Left cardiac atrium (tissue), 4 donors: Measurements from ENCODE around the gene ST8SIA6. TPM values are rescaled to one million over a fixed set of nuclear protein-coding genes. Genes with fewer than 3 reads are reported as not detected.
A peak's percentile ranks its signal among the peaks of the same experiment; 100 is the strongest.
"Not testable (repeated sequence)": the region's sequence is repeated elsewhere in the genome, so short reads cannot be mapped to it uniquely, and the experiment has no call there.

Source experiments
- ATAC-seq, 2 donors: fragments of 200-7000 bp; cut with Tn5 transposase; one replicate each; pipeline ENCODE4 v1.9.1; 2020; ENCODE audit warnings: mild to moderate bottlenecking in 2 of 2, moderate library complexity in 2 of 2
- DNase-seq: peaks from one replicate; pipeline ENCODE4 v3.0.0-alpha.2; 2020
- intact Hi-C, 2 donors: fragments of 100-400 bp; cut with DNase I; formaldehyde crosslinking; loops; one replicate each; pipeline versions ENCODE4 v1.14.1 to v1.15.1; 2022 to 2023
- long read RNA-seq: library from polyadenylated mRNA; unstranded; transcript quantifications from one replicate; pipeline ENCODE4 v2.0.0, GENCODE V29; 2021
- total RNA-seq, 2 donors: library from RNA; stranded (reverse); fragmentation: NEBNext Ultra II Directional; extraction: Animal tissue kit (Norgen Biotek cat#: 25700); gene quantifications; one replicate each; pipeline ENCODE4 v1.2.1, GENCODE V29; 2021
- donor health status: DM: no; HTN: yes; CAD: no.
- donor health status: DM: no; HTN: yes; CAD: no; lungs with severe emphysema.
- donor health status: DM: yes; HTN: yes; CAD: no.
- donor health status: Dilated cardiomyopathy.

Gene ST8SIA6, protein sequence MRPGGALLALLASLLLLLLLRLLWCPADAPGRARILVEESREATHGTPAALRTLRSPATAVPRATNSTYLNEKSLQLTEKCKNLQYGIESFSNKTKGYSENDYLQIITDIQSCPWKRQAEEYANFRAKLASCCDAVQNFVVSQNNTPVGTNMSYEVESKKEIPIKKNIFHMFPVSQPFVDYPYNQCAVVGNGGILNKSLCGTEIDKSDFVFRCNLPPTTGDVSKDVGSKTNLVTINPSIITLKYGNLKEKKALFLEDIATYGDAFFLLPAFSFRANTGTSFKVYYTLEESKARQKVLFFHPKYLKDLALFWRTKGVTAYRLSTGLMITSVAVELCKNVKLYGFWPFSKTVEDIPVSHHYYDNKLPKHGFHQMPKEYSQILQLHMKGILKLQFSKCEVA
- 10 to 100 TPM in 1 of 2 donors, 1 to 10 TPM in 1; 3.6 to 11.0 TPM for total RNA-seq
- long read RNA-seq, partial matches to known transcripts, result 0 of 3 reads
- long read RNA-seq, other reads (novel, unspliced or antisense), result 2 of 3 reads

DNA sequence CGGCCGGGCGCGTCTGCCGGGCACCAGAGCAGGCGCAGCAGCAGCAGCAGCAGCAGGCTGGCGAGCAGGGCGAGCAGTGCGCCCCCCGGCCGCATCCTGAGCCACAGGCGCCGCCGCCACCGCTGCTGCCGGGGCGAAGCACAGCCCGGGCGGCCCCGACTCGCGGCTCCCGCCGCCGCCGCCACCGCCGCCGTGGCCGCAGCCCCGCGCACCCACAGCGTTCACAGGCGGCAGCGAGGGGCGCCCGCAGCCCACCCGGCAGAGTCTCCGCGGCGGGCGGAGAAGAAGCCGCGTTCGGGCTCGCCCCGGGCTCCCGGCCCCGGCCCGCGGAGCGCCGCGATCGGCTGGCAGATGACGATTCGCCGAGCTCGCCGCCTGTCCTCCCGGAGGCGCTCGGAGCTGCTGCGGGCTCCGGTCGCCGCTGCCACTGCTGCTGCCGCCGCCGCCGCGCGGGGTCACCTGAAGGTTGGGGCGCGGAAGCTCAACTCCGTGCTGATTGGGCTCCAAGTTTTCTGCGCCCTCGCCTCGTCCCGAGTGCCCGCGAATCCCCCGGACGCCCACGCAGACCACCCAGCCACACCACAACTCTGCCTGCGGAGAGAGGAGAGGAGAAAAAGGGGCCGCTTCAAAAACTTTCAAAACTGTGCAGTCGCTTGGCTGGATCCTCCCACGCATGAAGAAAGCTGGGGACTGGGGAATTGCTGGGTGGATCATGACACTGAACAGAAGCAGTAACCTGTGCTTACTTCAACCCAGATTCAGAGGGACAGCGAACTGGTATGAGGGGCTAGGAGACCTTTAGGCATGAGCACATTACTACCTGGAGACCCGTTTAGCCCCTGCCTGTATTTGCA is at the start of gene ST8SIA6:
ST8SIA6 (minus strand) TSS at position 435 of the 854 bp plus-strand sequence; CDS start at position 95, 340 bp downstream.
- DNase-seq, result peak; percentile 61
- intact Hi-C loops, result no loop called here
- peak; percentile 72 to 87 for ATAC-seq

DNA sequence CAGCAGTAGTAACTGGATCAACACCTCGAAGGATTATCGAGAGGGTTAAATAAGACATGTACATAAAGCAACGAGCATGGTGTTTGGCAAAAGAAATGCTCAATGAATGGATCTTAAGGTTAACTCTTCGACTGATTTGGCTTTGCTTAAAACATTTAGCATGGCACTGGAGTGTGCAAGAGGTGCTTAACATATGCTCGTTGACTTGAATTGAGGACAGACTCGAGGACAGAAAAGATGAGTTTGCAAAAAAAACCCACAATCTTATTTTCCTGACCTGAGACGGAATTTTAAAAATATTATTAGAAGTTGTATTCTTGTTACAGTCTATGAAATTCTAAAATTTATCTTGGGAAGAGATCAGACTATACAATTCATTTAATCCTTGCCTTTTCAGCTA is 49.4 kb upstream of the ST8SIA6 start:
- no peak for DNase-seq
- intact Hi-C loops, result no loop called here
- no peak for ATAC-seq

DNA sequence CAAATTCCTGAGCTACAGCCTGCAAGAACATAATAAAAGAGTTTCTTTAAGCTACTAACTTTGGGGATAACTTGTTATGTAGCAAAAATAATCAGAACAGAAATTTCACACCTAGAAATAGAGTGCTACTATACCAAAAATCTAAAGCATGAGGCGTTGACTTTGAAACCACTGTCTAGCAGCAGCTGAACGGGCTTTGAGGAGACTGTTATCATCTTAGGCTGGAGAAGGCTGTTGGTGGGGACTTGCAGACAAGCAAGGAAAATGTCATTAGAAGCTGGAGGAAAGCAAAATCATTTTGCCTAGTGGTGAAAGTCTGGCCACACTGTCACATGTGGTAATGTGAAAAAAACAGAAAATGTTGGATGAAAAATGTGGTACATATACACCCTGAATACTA is 48.4 kb upstream of the ST8SIA6 start:
- DNase-seq, result no peak
- intact Hi-C loops, result no loop called here
- ATAC-seq, result no peak

DNA sequence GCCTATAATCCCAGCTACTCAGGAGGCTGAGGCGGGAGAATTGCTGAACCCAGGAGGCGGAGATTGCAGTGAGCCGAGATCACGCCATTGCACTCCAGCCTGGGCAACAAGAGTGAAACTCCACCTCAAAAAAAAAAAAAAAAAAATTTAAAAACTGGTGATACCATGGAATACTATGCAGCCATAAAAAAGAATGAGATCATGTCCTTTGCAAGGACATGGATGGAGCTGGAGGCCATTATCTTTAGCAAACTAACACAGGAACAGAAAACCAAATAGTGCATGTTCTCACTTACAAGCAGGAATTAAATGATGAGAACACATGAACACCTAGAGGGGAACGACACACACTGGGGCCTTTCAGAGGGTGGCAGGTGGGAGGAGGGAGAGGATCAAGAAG is 44.6 kb upstream of the ST8SIA6 start:
- intact Hi-C loops, DNase-seq, ATAC-seq: not testable (repeated sequence)

DNA sequence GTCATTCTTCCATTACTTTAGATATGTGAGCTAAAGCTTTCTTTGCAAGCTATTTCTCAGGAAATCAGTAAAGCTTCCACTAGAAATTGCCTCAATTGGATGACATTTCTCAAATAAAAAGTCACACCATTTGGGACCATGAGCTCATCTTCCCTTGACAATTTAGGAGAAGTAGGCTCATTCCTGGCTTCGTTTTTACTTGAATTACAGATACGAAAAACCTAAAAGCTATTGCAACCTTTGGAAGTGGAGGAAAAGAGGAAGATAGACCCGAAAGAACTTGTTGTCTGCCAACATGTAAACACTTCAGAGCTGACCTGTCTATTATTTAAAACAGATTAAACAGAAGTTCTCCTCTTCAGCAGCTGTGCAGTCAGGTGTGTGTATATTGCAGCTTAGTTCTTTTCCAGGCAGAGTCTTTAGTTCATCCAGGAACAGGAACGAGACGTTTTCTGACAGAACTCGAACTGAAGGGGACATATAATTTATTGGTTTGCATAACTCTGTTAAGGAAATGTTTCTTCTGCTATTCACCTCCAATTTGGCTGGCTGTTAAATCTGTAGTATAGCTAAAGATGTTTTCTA is 43.1 kb upstream of the ST8SIA6 start:
- no peak for DNase-seq
- intact Hi-C loops, result no loop called here

DNA sequence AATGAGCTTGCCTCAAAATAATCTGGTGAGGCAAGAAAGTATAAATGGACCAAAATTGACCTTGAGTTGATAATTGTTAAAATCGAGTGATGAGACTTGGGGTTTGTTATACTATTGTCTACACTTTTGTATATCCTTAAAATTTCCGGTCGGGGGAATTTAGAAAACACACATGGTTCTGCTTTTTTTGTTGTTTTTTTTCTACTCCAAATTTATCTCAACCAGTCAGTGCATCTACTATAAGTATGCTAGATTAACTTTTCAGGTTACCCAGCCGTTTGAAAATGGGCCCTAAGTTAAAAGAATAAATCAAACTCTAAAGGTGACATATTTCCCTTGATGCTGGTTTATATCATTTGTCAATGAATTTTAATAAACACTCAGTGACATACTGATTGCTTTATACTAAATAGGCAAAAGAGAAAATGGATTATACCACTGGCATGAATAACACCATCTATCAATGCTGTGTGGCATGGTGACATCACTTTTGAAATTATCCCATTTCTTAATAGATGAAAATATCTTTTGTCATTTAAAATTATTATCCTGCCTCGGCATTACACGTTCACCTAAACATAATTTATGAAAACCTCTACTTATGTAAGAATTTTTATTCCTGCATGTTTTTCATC is 40.3 kb upstream of the ST8SIA6 start:
- DNase-seq, result no peak
- intact Hi-C loops, result no loop called here
- ATAC-seq, result no peak

More for the DNA sequence above, 43.1 kb upstream of the ST8SIA6 start:
- no peak for ATAC-seq

DNA sequence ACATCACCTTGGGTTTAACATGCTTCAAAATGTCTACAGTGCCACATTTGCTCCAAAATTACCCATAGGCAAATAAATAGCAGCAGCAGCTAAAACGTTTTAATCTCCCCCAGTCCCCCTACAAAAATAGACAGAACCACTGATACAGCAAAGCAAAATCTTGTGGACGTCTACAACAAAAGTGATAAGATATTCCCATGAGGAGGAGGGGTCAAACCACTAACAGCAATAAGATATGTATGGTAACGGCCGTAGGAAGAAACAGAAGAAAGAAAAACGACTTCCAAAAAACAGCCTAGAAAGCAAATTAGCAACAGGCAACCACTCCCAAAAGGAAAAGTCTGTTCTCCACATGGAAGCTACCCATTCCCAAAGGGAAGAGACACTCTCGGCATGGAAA is 34.5 kb upstream of the ST8SIA6 start:
- ATAC-seq (no peak), DNase-seq (no peak)
- intact Hi-C loops, result no loop called here

DNA sequence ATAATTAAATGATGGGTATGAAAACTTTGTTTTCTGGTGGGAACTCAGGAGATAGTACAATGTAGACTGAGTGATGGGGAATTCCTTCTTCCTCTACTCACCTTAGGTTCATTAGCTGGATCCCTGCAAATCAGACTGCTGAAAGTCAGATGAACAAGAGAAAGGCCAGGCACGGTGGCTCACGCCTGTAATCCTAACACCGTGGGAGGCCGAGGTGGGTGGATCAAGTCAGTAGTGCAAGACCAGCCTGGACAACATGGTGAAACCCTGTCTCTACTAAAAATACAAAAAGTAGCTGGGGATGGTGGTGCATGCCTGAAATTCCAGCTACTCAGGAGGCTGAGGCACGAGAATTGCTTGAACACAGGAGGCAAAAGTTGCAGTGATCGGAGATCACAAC is 28.7 kb upstream of the ST8SIA6 start:
- intact Hi-C loops, result no loop called here
- no peak for DNase-seq
- ATAC-seq, result no peak

DNA sequence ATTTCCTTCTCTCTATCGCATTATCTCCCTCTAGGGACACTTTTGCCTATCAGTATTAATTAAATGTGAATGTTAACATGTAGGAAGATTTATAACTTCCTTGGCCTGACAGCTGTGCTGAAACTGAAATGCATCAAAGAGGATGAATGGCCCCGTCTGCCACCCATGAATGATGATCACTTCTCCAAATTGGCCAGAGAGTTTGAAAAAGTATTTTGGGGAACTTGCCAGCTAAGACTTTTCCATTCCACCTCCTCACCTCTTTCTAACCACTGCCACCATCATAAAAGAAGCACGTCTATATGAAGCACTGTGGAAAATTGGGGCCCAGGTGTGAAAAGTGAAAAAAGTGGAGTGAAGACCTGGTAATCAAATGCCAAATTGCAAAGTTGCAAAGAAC is 25.4 kb upstream of the ST8SIA6 start:
- intact Hi-C loops, result no loop called here
- ATAC-seq, result no peak
- DNase-seq, result no peak

DNA sequence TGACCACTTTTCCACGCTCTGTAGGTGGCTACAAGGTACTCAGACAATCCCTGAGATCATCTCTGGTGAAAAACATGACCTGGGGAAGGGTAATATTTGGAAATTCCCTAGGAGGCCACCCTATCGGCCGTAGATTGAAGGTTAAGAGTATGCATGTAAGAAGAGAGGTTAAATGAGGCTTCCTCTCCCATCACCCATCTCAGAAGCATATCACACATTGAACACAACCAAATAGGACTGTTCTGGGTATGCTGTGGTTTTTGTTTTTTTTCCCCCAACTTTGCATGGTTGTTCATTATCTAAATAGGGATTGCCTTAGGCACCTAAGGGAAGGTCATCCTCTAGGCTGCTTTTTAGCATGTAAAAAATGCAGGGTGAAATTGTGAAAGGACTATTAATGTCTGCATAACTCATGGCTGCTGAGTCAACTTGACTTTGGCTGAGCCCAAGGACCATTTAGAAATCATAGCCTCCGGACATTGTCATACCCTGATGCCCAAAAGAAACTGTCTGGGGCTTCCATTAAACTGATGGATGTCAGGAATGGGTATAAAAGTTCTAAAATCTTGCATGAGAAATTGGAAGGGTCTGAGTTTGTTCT is 24.7 kb upstream of the ST8SIA6 start:
- intact Hi-C loops, result no loop called here
- ATAC-seq, result no peak
- DNase-seq, result no peak

DNA sequence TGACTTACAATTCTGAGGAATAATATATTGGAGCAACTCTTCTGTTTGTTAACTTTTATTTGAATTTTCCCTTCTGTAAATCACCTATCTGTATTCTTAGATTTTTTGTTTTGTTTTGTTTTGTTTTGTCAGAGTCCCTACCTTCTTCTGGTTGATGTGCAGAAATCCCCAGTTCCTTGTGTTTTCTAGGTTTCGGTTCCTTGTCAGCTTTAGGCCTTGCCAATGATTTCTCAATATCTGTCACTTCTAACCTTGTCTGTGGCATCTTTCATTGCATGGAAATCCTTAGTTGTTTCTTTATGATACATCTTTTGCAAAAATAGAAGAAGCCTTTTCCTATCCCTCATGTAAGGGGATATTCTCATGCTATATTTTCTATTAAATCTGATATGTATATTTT is 21.7 kb upstream of the ST8SIA6 start:
- no peak for ATAC-seq
- intact Hi-C loops, result no loop called here
- no peak for DNase-seq

DNA sequence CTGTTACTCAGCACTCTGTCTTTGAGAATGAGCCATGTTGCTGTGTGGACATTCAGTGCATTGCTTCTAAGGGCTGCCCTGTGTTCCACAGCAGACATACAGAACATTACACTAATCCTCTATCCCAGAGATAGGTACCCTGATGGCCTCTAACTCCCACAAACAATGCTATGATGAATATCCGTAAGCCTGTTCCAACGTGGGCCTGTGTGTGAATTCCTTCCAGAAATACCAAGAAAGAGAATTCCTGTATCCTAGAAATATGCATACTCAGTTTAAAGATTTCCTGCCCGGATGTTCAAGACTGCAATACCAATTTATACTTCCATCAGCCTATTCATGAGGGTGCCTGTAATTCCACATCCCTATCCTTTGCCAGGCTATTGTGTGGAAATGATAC is 21.3 kb upstream of the ST8SIA6 start:
- ATAC-seq (no peak), DNase-seq (no peak)
- intact Hi-C loops, result no loop called here

DNA sequence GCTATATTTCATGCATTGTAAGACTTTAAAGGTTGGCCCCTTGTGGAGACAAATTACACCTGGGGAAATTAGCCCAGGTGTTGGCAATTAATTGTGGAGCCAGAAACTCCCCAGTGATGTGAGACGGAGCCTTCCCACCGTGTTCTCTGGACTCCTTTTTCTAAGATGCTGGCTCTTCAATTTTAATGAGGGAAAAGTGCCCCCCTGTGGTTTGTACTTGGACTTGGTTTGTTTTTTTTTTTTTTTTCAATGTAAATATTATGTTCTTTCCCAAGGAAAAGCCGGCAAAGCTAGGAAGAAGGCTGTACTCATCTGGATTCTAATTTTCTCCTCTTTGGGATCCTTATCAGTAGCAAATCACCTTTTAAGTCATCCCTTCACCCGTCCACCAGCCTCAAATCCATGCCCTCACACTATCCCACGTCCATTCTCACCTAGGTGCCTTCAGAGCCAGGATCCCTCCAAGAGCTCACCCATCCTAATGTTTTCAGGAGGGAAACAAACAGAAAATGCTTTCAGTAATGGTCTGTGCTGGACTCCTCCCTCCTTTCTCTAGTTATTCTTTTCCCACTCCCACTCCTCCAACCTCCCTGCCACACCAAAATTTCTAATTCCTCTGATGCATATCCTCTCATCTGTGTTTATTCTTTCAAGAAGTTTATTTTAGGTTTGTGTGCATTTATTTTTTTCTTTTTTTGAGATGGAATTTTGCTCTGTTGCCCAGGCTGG is 20.4 kb upstream of the ST8SIA6 start:
- ATAC-seq (no peak), DNase-seq (no peak)
- intact Hi-C loops, result no loop called here

DNA sequence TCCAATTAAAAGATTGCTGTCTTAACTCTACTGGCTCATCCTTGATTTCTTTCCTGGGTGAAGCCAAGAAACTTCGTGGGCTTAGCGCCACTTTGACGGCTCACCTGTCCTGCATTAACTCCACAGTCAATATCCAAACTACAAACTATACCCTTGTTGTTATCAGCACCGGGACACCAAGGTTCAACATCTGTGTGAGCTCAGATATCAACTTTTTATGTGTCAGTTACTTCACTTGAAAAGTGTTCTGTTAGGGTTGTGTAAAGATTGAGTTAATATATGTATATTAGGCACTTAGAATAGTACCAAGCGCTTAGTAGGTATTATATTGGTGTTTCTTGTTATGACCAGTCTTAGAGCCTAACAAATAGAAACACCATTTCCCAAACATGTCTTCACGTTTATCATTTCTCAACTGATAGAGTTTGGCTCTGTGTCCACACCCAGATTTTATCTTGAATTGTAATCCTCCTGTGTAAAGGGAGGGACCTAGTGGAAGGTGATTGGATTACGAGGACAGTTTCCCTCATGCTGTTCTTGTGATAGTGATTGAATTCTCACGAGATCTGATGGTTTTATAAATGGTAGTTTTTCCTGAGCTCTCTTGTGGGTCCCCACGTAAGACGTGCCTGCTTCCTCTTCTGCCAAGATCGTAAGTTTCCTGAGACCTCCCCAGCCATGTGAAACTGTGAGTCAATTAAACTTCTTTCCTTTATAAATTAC is 19.0 kb upstream of the ST8SIA6 start:
- intact Hi-C loops, result no loop called here
- no peak for ATAC-seq

DNA sequence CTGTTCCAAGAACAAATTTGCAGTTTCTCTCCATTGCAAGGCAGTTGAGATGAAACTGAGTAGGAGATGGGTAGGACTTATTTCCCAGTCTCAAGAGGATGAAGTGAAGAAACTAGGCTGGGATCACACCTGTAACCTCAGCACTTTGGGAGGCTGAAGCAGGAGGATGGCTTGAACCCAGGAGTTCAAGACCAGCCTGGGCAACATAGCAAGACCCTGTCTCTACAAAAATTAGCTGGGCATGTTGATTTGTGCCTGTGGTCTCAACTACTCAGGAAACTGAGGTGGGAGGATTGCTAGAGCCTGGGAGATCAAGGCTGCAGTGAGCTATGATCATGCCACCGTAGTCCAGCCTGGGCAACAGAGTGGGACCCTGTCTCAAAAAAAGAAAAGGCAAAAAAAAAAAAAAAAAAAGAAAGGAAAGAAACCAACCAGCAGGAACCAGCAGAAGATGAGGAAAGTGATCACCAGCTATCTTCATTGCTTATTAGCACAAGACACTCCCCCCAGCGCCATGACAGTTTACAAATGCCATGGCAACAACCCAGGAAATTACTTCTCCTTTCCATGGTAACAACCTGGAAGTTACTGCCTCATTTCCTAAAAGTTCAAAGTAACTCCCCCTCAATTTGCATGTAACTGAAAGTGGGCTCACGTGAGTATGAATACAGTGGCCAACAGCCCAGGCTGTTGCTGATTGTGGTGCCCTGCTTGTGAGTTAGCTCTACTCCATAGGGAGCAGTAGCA is 18.3 kb upstream of the ST8SIA6 start:
- no peak for ATAC-seq
- no peak for DNase-seq
- intact Hi-C loops, result no loop called here

More for the DNA sequence above, 19.0 kb upstream of the ST8SIA6 start:
- DNase-seq, result no peak

DNA sequence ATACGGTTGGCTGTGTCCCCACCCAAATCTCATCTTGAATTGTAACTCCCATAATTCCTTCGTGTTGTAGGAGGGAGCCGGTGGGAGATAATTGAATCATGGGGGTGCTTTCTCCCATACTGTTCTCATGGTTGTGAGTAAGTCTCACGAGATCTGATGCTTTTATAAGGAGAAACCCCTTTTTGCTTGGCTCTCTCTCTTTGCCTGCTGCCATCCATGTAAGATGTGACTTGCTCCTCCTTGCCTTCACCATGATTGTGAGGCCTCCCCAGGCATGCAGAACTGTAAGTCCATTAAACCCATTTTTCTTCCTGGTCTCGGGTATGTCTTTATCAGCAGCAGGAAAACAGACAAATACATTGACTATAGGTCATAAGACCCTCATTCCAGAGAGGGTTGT is 15.9 kb upstream of the ST8SIA6 start:
- ATAC-seq (no peak), DNase-seq (no peak)
- intact Hi-C loops, result no loop called here
